ENCODE data around the gene CACNA1A.
"Not testable (repeated sequence)": the region's sequence is repeated elsewhere in the genome, so short reads cannot be mapped to it uniquely, and the experiment has no call there.

The CACNA1A gene

GRCh38 chr19:13215572-13216380 is 290.5 kb downstream of the CACNA1A start:
- DNase-seq, result no peak

- DNase-seq, result no peak
These were observed 292.1 kb downstream of the CACNA1A start for GRCh38 chr19:13214036-13214730.

GRCh38 chr19:13212759-13213330 is 293.4 kb downstream of the CACNA1A start:
- DNase-seq, result no peak

GRCh38 chr19:13211426-13212308 is 294.6 kb downstream of the CACNA1A start:
- no peak for DNase-seq

- DNase-seq, result no peak
These were observed 295.3 kb downstream of the CACNA1A start for GRCh38 chr19:13210941-13211340.

GRCh38 chr19:13210339-13210775 is 295.9 kb downstream of the CACNA1A start:
- no peak for DNase-seq

- DNase-seq, result no peak
These were observed 296.6 kb downstream of the CACNA1A start for GRCh38 chr19:13209484-13210338.

GRCh38 chr19:13208672-13209483 is 297.4 kb downstream of the CACNA1A start:
- DNase-seq, result no peak

- DNase-seq, result no peak
These were observed 298.2 kb downstream of the CACNA1A start for GRCh38 chr19:13207846-13208671.

GRCh38 chr19:13207237-13207845 is 298.9 kb downstream of the CACNA1A start:
- DNase-seq, result no peak

- no peak for DNase-seq
These were observed 299.7 kb downstream of the CACNA1A start for GRCh38 chr19:13206587-13206986.

- not testable (repeated sequence) for DNase-seq
These were observed 304.2 kb downstream of the CACNA1A start for GRCh38 chr19:13202112-13202511.

- DNase-seq, result no peak
These were observed 307.6 kb downstream of the CACNA1A start for GRCh38 chr19:13198634-13199033.

GRCh38 chr19:13195678-13196077 is 310.6 kb downstream of the CACNA1A start:
- no peak for DNase-seq

GRCh38 chr19:13190781-13191540 is 315.3 kb downstream of the CACNA1A start:
- no peak for DNase-seq

- no peak for DNase-seq
These were observed 316.7 kb downstream of the CACNA1A start for GRCh38 chr19:13189600-13189999.

GRCh38 chr19:13187419-13187818 is 318.9 kb downstream of the CACNA1A start:
- no peak for DNase-seq

- DNase-seq, result not testable (repeated sequence)
These were observed 319.6 kb downstream of the CACNA1A start for GRCh38 chr19:13186688-13187087.

Data from SHP77 treated with DMSO at 0.1 percent for 48 hours (cell line).